Measurements from ENCODE around the gene COL10A1. TPM values are rescaled to one million over a fixed set of nuclear protein-coding genes. Genes with fewer than 3 reads are reported as not detected.

The COL10A1 gene
- total and polyA plus RNA-seq, 2 of the 4 experiments (the other 2 are of a cell fraction), result 0.05 TPM; not detected in 1

- in situ Hi-C loops (cut with MboI; ENCODE audit: low sequenced_read_pairs) (no loop called here), intact Hi-C loops (cut with micrococcal nuclease) (no loop called here), dilution Hi-C loops (cut with HindIII; ENCODE audit: low sequenced_read_pairs, unreplicated experiment) (no loop called here)
- Histone ChIP-seq H4K8ac (ENCODE audit: low read depth in 2 of 2, low read length in 2 of 2) (no peak overlapping the region), H2AK5ac (ENCODE audit: low read depth, low read length) (no peak overlapping the region), H3K36me3 (ENCODE audit: control insufficient read depth, insufficient read depth, low read length) (0 out of 2 replicates have a peak, but pooled peaks cover 2% of the 10 kb centered on the region), H3K27ac (ENCODE audit: insufficient read depth, low read length) (no peak overlapping the region), H4K91ac (ENCODE audit: insufficient read depth, low read depth, low read length) (no peak overlapping the region), H4K5ac (ENCODE audit: low read depth, low read length) (no peak overlapping the region), H3K4me2 (ENCODE audit: low read depth, low read length) (no peak overlapping the region), H2BK20ac (ENCODE audit: low read depth, low read length) (no peak overlapping the region), H4K20me1 (ENCODE audit: insufficient read depth, low read length) (no peaks in the 10 kb centered on the region), H2BK120ac (ENCODE audit: low read depth, low read length) (no peak overlapping the region), H3K18ac (ENCODE audit: low read depth, low read length) (no peak overlapping the region), H3K4me3 (ENCODE audit: insufficient read depth, low read depth, low read length) (no peak overlapping the region), H3K23ac (ENCODE audit: low read depth, low read length) (no peak overlapping the region), H3K79me1 (ENCODE audit: low read depth in 1 of 2, low read length in 2 of 2) (peaks cover 20 to 22% of the 10 kb centered on the region in 2 experiments; a peak in 3 of 4 replicates), H3K14ac (replicated peaks; ENCODE audit: low read depth, low read length) (no peak overlapping the region), H3K27me3 (ENCODE audit: control insufficient read depth, insufficient read depth, low read length) (no peaks in the 10 kb centered on the region), H3K56ac (ENCODE audit: extremely low read depth, insufficient read depth, low read length) (no peak overlapping the region), H3K9me3 (ENCODE audit: control insufficient read depth, insufficient read depth, low read length) (no peaks in the 10 kb centered on the region), H3K9me1 (ENCODE audit: insufficient read depth, low read length) (no peaks in the 10 kb centered on the region), H2AK9ac (replicated peaks; ENCODE audit: low read depth, low read length, poor library complexity) (no peak overlapping the region), H2BK15ac (ENCODE audit: low read depth, low read length) (no peak overlapping the region), H3K4ac (ENCODE audit: low read depth, low read length) (no peak overlapping the region), H2BK5ac (ENCODE audit: low read depth, low read length, poor library complexity, severe bottlenecking) (no peak overlapping the region), H3K4me1 (ENCODE audit: control insufficient read depth, insufficient read depth, low read length) (peaks cover 20% of the 10 kb centered on the region), H3K9ac (ENCODE audit: low read depth, low read length) (no peak overlapping the region), H2AFZ (replicated peaks; ENCODE audit: low read length, poor library complexity) (no peak overlapping the region)
- POLR2A ChIA-PET (ENCODE audit: unreplicated experiment), result no interaction called here
- WGBS, 2 experiments (ENCODE audit: extremely low coverage in 2 of 2, insufficient read length in 1 of 2), result no CpG with 5 or more reads among the region's 1 CpG
- BruUV-seq (replicated peaks), result no TSS peak
- no peak for ATAC-seq (ENCODE audit: low read depth)
- no peak for DNase-seq
- CTCF ChIA-PET, result interaction anchor here (1.0 kb wide), 1 partner anchor 13 kb away, joined by 3 read pairs; no protein-coding TSS in a partner anchor
- TF ChIP-seq RCOR1 (IDR thresholded peaks at IDR 0.05; ENCODE audit: insufficient replicate concordance, low read length) (no peak), MXI1 (IDR thresholded peaks at IDR 0.05; ENCODE audit: borderline replicate concordance, low read depth, low read length) (no peak), RAD21 (IDR thresholded peaks at IDR 0.05; ENCODE audit: low read length) (no peak)
- TF ChIP-seq, protein P1, sequence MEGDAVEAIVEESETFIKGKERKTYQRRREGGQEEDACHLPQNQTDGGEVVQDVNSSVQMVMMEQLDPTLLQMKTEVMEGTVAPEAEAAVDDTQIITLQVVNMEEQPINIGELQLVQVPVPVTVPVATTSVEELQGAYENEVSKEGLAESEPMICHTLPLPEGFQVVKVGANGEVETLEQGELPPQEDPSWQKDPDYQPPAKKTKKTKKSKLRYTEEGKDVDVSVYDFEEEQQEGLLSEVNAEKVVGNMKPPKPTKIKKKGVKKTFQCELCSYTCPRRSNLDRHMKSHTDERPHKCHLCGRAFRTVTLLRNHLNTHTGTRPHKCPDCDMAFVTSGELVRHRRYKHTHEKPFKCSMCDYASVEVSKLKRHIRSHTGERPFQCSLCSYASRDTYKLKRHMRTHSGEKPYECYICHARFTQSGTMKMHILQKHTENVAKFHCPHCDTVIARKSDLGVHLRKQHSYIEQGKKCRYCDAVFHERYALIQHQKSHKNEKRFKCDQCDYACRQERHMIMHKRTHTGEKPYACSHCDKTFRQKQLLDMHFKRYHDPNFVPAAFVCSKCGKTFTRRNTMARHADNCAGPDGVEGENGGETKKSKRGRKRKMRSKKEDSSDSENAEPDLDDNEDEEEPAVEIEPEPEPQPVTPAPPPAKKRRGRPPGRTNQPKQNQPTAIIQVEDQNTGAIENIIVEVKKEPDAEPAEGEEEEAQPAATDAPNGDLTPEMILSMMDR (conservative IDR thresholded peaks at IDR 0.05; ENCODE audit: low read depth, low read length), result no peak
These were observed 21.3 kb downstream of the COL10A1 start for GRCh38 chr6:116104636-116105035.
